ENCODE data around the gene GOLGA1.

The GOLGA1 gene

GRCh38 chr9:124831642-124832364 is 109.1 kb downstream of the GOLGA1 start:
- DNase-seq = no peak

- DNase-seq = no peak
Observed at GRCh38 chr9:124830593-124830992, 110.3 kb downstream of the GOLGA1 start.

GRCh38 chr9:124829334-124829669 is 111.6 kb downstream of the GOLGA1 start:
- DNase-seq = no peak

- no peak for DNase-seq
Observed at GRCh38 chr9:124828489-124829333, 112.2 kb downstream of the GOLGA1 start.
